Karpas-422 (cell line): ENCODE measurements around the gene NKAIN2. TPM values are rescaled to one million over a fixed set of nuclear protein-coding genes. Genes with fewer than 3 reads are reported as not detected.

ENCODE experiments used
- DNase-seq: peaks from one replicate; pipeline ENCODE4 v3.0.0-alpha.2; 2015
- H2AFZ ChIP-seq: fragments of 200-600 bp; sonication (generic); 2 replicates; pipeline ENCODE4 v1.6.1; 2014; ENCODE audit warnings: antibody characterized with exemption, low read length, mixed read lengths
- H3K27ac ChIP-seq: fragments of 200-600 bp; sonication (generic); 2 replicates; pipeline ENCODE4 v1.5.1; 2014; ENCODE audit warnings: mild to moderate bottlenecking, low read length, moderate library complexity
- H3K27me3 ChIP-seq: fragments of 200-600 bp; sonication (generic); 2 replicates; pipeline ENCODE4 v1.6.1; 2014; ENCODE audit warnings: low read length, mixed read lengths
- H3K36me3 ChIP-seq: fragments of 200-600 bp; sonication (generic); 2 replicates; pipeline ENCODE4 v1.6.1; 2014; ENCODE audit warnings: low read length, mixed read lengths; ENCODE audit not compliant: insufficient read depth
- H3K4me1 ChIP-seq: fragments of 200-600 bp; sonication (generic); 2 replicates; pipeline ENCODE4 v1.6.1; 2014; ENCODE audit warnings: mild to moderate bottlenecking, low read length, mixed read lengths
- H3K4me2 ChIP-seq: fragments of 200-600 bp; sonication (generic); 2 replicates; pipeline ENCODE4 v1.6.1; 2014; ENCODE audit warnings: low read length, low read depth, mild to moderate bottlenecking; ENCODE audit not compliant: poor library complexity, severe bottlenecking
- H3K4me3 ChIP-seq: fragments of 200-600 bp; sonication (generic); 2 replicates; pipeline ENCODE4 v1.5.1; 2014; ENCODE audit warnings: mild to moderate bottlenecking, antibody characterized with exemption, low read length, mixed read lengths
- H3K79me2 ChIP-seq: fragments of 200-600 bp; sonication (generic); 2 replicates; pipeline ENCODE4 v1.6.1; 2014; ENCODE audit warnings: mild to moderate bottlenecking, low read length, mixed read lengths
- H3K9ac ChIP-seq: fragments of 200-600 bp; sonication (generic); 2 replicates; pipeline ENCODE4 v1.6.0; 2014; ENCODE audit warnings: low read length
- H3K9me2 ChIP-seq: fragments of 200-600 bp; sonication (generic), shearing (Covaris generic); replicated peaks from 2 replicates; pipeline ENCODE4 v1.6.0; 2014; ENCODE audit warnings: mild to moderate bottlenecking, low read length, moderate library complexity; ENCODE audit not compliant: insufficient read depth
- H3K9me3 ChIP-seq: fragments of 300-700, 200-600 bp; sonication (generic); 2 replicates; pipeline ENCODE4 v1.6.1; 2014; ENCODE audit warnings: low read length, mixed read lengths
- H4K20me1 ChIP-seq: fragments of 200-600 bp; sonication (generic); 2 replicates; pipeline ENCODE4 v1.6.1; 2014; ENCODE audit warnings: mild to moderate bottlenecking, antibody characterized with exemption, low read length, low read depth; ENCODE audit not compliant: insufficient read depth
- total RNA-seq: library from RNA; depleted of rRNA; stranded (reverse); fragments of >200 nt; shearing (Covaris generic); gene quantifications from 2 replicates; pipeline ENCODE4 v1.2.3, GENCODE V29; 2014; ENCODE audit warnings: low replicate concordance

Gene NKAIN2
- total RNA-seq, 1 experiment from 2014 or later: not detected

- Histone ChIP-seq H3K4me3 (no peak overlapping the region), H3K4me2 (no peak overlapping the region), H4K20me1 (no peaks in the 10 kb centered on the region), H3K4me1 (no peaks in the 10 kb centered on the region), H3K79me2 (no peaks in the 10 kb centered on the region), H3K27me3 (no peaks in the 10 kb centered on the region), H3K9me2 (no peaks in the 10 kb centered on the region), H3K36me3 (no peaks in the 10 kb centered on the region), H3K27ac (no peak overlapping the region), H2AFZ (no peak overlapping the region), H3K9ac (no peak overlapping the region), H3K9me3 (no peaks in the 10 kb centered on the region)
- DNase-seq: no peak
Observed at GRCh38 chr6:124866040-124866439, 1062.4 kb downstream of the NKAIN2 start.

- no peak overlapping the region for H3K27ac ChIP-seq
- H3K36me3 ChIP-seq: no peaks in the 10 kb centered on the region
- no peaks in the 10 kb centered on the region for H3K79me2 ChIP-seq
- no peaks in the 10 kb centered on the region for H3K9me3 ChIP-seq
- H3K4me3 ChIP-seq: no peak overlapping the region
- H3K9me2 ChIP-seq: no peaks in the 10 kb centered on the region
- H3K9ac ChIP-seq: no peak overlapping the region
- no peaks in the 10 kb centered on the region for H3K4me1 ChIP-seq
- H3K27me3 ChIP-seq: no peaks in the 10 kb centered on the region
- H3K4me2 ChIP-seq: no peak overlapping the region
- H2AFZ ChIP-seq: no peak overlapping the region
- H4K20me1 ChIP-seq: no peaks in the 10 kb centered on the region
- DNase-seq: no peak
Observed at GRCh38 chr6:124867121-124867520, 1063.5 kb downstream of the NKAIN2 start.

- no peaks in the 10 kb centered on the region for H3K9me2 ChIP-seq
- H3K9ac ChIP-seq: no peak overlapping the region
- no peaks in the 10 kb centered on the region for H3K9me3 ChIP-seq
- no peak overlapping the region for H2AFZ ChIP-seq
- H4K20me1 ChIP-seq: no peaks in the 10 kb centered on the region
- H3K27me3 ChIP-seq: no peaks in the 10 kb centered on the region
- no peaks in the 10 kb centered on the region for H3K79me2 ChIP-seq
- no peaks in the 10 kb centered on the region for H3K36me3 ChIP-seq
- DNase-seq: no peak
- no peak overlapping the region for H3K4me2 ChIP-seq
- no peaks in the 10 kb centered on the region for H3K4me1 ChIP-seq
- H3K27ac ChIP-seq: no peak overlapping the region
- no peak overlapping the region for H3K4me3 ChIP-seq
Observed at GRCh38 chr6:124868481-124868880, 1064.8 kb downstream of the NKAIN2 start.

- DNase-seq: no peak
- Histone ChIP-seq H3K27me3 (no peaks in the 10 kb centered on the region), H3K27ac (no peak overlapping the region), H3K4me3 (no peak overlapping the region), H4K20me1 (no peaks in the 10 kb centered on the region), H3K36me3 (no peaks in the 10 kb centered on the region), H3K4me1 (no peaks in the 10 kb centered on the region), H3K9me3 (no peaks in the 10 kb centered on the region), H3K79me2 (no peaks in the 10 kb centered on the region), H3K9me2 (no peaks in the 10 kb centered on the region), H3K4me2 (no peak overlapping the region), H2AFZ (no peak overlapping the region), H3K9ac (no peak overlapping the region)
Observed at GRCh38 chr6:124869416-124869815, 1065.8 kb downstream of the NKAIN2 start.

- H3K9me2 ChIP-seq: no peaks in the 10 kb centered on the region
- H3K27me3 ChIP-seq: no peaks in the 10 kb centered on the region
- H3K9ac ChIP-seq: no peak overlapping the region
- H2AFZ ChIP-seq: no peak overlapping the region
- no peak overlapping the region for H3K4me3 ChIP-seq
- no peaks in the 10 kb centered on the region for H3K9me3 ChIP-seq
- DNase-seq: no peak
- no peak overlapping the region for H3K27ac ChIP-seq
- no peaks in the 10 kb centered on the region for H3K4me1 ChIP-seq
- no peaks in the 10 kb centered on the region for H3K79me2 ChIP-seq
- no peaks in the 10 kb centered on the region for H3K36me3 ChIP-seq
- no peaks in the 10 kb centered on the region for H4K20me1 ChIP-seq
- H3K4me2 ChIP-seq: no peak overlapping the region
Observed at GRCh38 chr6:124870611-124871459, 1067.2 kb downstream of the NKAIN2 start.

GRCh38 chr6:124872361-124873065 lies 1068.8 kb downstream of the NKAIN2 start:
- Histone ChIP-seq H3K4me2 (no peak overlapping the region), H3K27me3 (no peaks in the 10 kb centered on the region), H3K9me2 (no peaks in the 10 kb centered on the region), H3K9me3 (no peaks in the 10 kb centered on the region), H3K4me3 (no peak overlapping the region), H2AFZ (no peak overlapping the region), H3K4me1 (no peaks in the 10 kb centered on the region), H3K79me2 (no peaks in the 10 kb centered on the region), H3K27ac (no peak overlapping the region), H3K9ac (no peak overlapping the region), H4K20me1 (no peaks in the 10 kb centered on the region), H3K36me3 (no peaks in the 10 kb centered on the region)
- no peak for DNase-seq

- H3K9me2 ChIP-seq: no peaks in the 10 kb centered on the region
- no peaks in the 10 kb centered on the region for H3K27me3 ChIP-seq
- no peaks in the 10 kb centered on the region for H3K79me2 ChIP-seq
- H3K27ac ChIP-seq: no peak overlapping the region
- no peak for DNase-seq
- no peaks in the 10 kb centered on the region for H3K4me1 ChIP-seq
- H2AFZ ChIP-seq: no peak overlapping the region
- no peaks in the 10 kb centered on the region for H4K20me1 ChIP-seq
- no peak overlapping the region for H3K4me2 ChIP-seq
- no peak overlapping the region for H3K4me3 ChIP-seq
- H3K36me3 ChIP-seq: no peaks in the 10 kb centered on the region
- no peaks in the 10 kb centered on the region for H3K9me3 ChIP-seq
- no peak overlapping the region for H3K9ac ChIP-seq
Observed at GRCh38 chr6:124873066-124873410, 1069.4 kb downstream of the NKAIN2 start.
